ENCODE measurements around the gene DNM3. TPM values are rescaled to one million over a fixed set of nuclear protein-coding genes. Genes with fewer than 3 reads are reported as not detected.

DNM3 gene
- total RNA-seq, 1 experiment from 2014 or later: 0.71 TPM

- no TSS peak for BruUV-seq (replicated peaks)
- no peak overlapping the region for H3K27ac ChIP-seq (ENCODE audit: low read depth, low read length, poor library complexity, severe bottlenecking)
- POLR2A ChIA-PET (ENCODE audit: low non-redundant PET): interaction anchor here (0.7 kb wide), 1 partner anchor 27 kb away, joined by 3 read pairs; no protein-coding TSS in a partner anchor
Measured at GRCh38 chr1:172377565-172377964, 536.3 kb downstream of the DNM3 start.

DNA sequence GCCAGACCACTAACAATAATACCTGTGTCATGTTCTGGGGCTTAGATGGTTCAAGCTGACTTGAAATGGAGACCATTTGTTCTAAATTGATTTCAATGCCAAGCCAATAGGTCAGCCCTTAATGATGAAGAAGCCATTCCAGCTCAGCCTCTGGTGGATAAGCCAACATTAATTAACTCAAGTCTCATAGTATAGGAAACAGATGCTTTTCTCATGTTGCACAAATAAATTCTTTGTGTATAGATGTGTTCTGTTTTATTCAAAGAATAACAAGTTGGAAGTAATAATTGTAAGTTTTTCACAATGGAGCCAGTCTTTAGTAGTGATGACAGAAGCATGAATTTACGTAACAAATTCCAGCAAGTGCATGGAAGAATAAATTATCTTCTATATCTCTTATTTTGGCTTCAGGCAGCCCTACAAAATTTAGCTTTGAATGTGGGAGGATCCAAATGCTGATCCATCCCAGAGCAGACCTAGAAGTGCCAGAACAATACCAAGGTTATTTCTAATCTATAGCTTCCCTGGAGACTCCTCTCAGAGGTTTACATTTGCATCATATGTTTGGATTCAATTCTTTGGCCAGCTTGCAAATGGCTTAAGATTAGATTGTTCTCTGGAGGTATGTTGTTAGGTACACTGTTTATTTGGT, 536.9 kb downstream of the DNM3 start:
- BruUV-seq (replicated peaks): no TSS peak
- H3K4me1 ChIP-seq (ENCODE audit: insufficient read depth, low read length, poor library complexity, severe bottlenecking): peaks cover 64% of the 10 kb centered on the region
- DNase-seq (ENCODE audit: low spot score): peak; percentile 60
- H3K27ac ChIP-seq (ENCODE audit: low read depth, low read length, poor library complexity, severe bottlenecking): no peak overlapping the region
- no peaks in the 10 kb centered on the region for H3K9me3 ChIP-seq (ENCODE audit: low read depth, low read length, poor library complexity, severe bottlenecking)
- TF ChIP-seq CTCF (conservative IDR thresholded peaks at IDR 0.05; ENCODE audit: low read depth, low read length): no peak
- no peak for TF ChIP-seq EZH2 (IDR thresholded peaks at IDR 0.05; ENCODE audit: borderline replicate concordance, low read depth, low read length, poor library complexity, severe bottlenecking)
- ChIA-PET POLR2A (ENCODE audit: low non-redundant PET) (interaction anchor here (0.7 kb wide), 1 partner anchor 26 kb away, joined by 3 read pairs; no protein-coding TSS in a partner anchor), CTCF (no interaction called here)
- intact Hi-C loops (cut with micrococcal nuclease; ENCODE audit: unreplicated experiment): no loop called here
- H3K27me3 ChIP-seq (replicated peaks; ENCODE audit: insufficient read depth, low read depth, low read length, poor library complexity): no peaks in the 10 kb centered on the region
- no peaks in the 10 kb centered on the region for H3K36me3 ChIP-seq (ENCODE audit: insufficient read depth, low read length, poor library complexity, severe bottlenecking)
- H3K4me3 ChIP-seq (ENCODE audit: low read depth, low read length, poor library complexity, severe bottlenecking): no peak overlapping the region

More at GRCh38 chr1:172377565-172377964, 536.3 kb downstream of the DNM3 start:
- Histone ChIP-seq H3K4me1 (ENCODE audit: insufficient read depth, low read length, poor library complexity, severe bottlenecking) (peaks cover 58% of the 10 kb centered on the region), H3K27me3 (replicated peaks; ENCODE audit: insufficient read depth, low read depth, low read length, poor library complexity) (no peaks in the 10 kb centered on the region), H3K9me3 (ENCODE audit: low read depth, low read length, poor library complexity, severe bottlenecking) (no peaks in the 10 kb centered on the region), H3K4me3 (ENCODE audit: low read depth, low read length, poor library complexity, severe bottlenecking) (no peak overlapping the region), H3K36me3 (ENCODE audit: insufficient read depth, low read length, poor library complexity, severe bottlenecking) (no peaks in the 10 kb centered on the region)
- CTCF ChIA-PET: no interaction called here
- no peak for DNase-seq (ENCODE audit: low spot score)
- intact Hi-C loops (cut with micrococcal nuclease; ENCODE audit: unreplicated experiment): no loop called here
- no peak for TF ChIP-seq EZH2 (IDR thresholded peaks at IDR 0.05; ENCODE audit: borderline replicate concordance, low read depth, low read length, poor library complexity, severe bottlenecking)
- TF ChIP-seq CTCF (conservative IDR thresholded peaks at IDR 0.05; ENCODE audit: low read depth, low read length): no peak

- ChIA-PET CTCF (interaction anchor here (0.6 to 1.0 kb wide), 4 partner anchors 22 to 378 kb away, joined by 3 to 6 read pairs (median 3); no protein-coding TSS in a partner anchor), POLR2A (ENCODE audit: low non-redundant PET) (no interaction called here)
- peaks cover 74% of the 10 kb centered on the region for H3K4me1 ChIP-seq (ENCODE audit: insufficient read depth, low read length, poor library complexity, severe bottlenecking)
- BruUV-seq (replicated peaks): no TSS peak
- intact Hi-C loops (cut with micrococcal nuclease; ENCODE audit: unreplicated experiment): loop anchor here (5.0 kb wide), 1 partner anchor 238 kb away; no protein-coding TSS in a partner anchor
- H3K4me3 ChIP-seq (ENCODE audit: low read depth, low read length, poor library complexity, severe bottlenecking): peak overlapping the region; percentile 5
- TF ChIP-seq CTCF (conservative IDR thresholded peaks at IDR 0.05; ENCODE audit: low read depth, low read length) (no peak), EZH2 (IDR thresholded peaks at IDR 0.05; ENCODE audit: borderline replicate concordance, low read depth, low read length, poor library complexity, severe bottlenecking) (no peak)
- DNase-seq (ENCODE audit: low spot score): peak; percentile 92
- H3K36me3 ChIP-seq (ENCODE audit: insufficient read depth, low read length, poor library complexity, severe bottlenecking): no peaks in the 10 kb centered on the region
- peak overlapping the region; percentile 69 for H3K27ac ChIP-seq (ENCODE audit: low read depth, low read length, poor library complexity, severe bottlenecking)
- no peaks in the 10 kb centered on the region for H3K27me3 ChIP-seq (replicated peaks; ENCODE audit: insufficient read depth, low read depth, low read length, poor library complexity)
- no peaks in the 10 kb centered on the region for H3K9me3 ChIP-seq (ENCODE audit: low read depth, low read length, poor library complexity, severe bottlenecking)
Measured at GRCh38 chr1:172380441-172381244, 539.3 kb downstream of the DNM3 start.

All from A673 (cell line).